ENCODE results near the gene OR2T6.

- TF ChIP-seq CTCF (IDR thresholded peaks at IDR 0.05; ENCODE audit: insufficient read depth, low read depth, low read length) (no peak), EZH2 (IDR thresholded peaks at IDR 0.05; ENCODE audit: insufficient read depth, low read length) (no peak)
Observed at GRCh38 chr1:248388426-248388825, 12.9 kb downstream of the OR2T6 start.
